ENCODE results near the gene SSRP1. TPM values are rescaled to one million over a fixed set of nuclear protein-coding genes. Genes with fewer than 3 reads are reported as not detected.

The SSRP1 gene
- polyA plus RNA-seq, 2 of the 4 experiments (the other 2 are of a cell fraction) = 288 to 357 TPM

DNA sequence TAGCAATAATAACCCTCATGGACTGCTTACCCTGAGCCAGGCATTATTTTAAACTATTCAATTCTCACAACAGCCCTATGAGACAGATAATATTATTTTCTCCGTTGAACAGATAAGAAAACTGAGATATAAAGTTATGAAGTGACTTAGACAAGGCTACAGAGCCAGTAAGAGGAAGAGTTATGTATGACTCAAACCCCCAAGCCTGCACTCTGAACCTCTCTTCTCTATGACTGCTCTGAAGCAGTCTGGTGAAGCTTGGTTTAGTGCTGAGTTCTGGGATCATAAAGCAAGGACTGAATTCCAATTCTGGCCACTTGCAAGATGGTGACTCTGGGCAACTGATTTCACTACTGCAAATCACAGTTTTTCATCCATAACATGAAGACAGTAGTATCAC is 45.4 kb downstream of the SSRP1 start:
- Histone ChIP-seq H3K4me3 (no peak overlapping the region), H3K27ac (no peak overlapping the region), H3K9me3 (no peaks in the 10 kb centered on the region), H3K4me1 (no peaks in the 10 kb centered on the region), H3K4me2 (no peak overlapping the region)
- DNase-seq (ENCODE audit: low read depth in 1 of 2, low spot score in 1 of 2) (no peak), FAIRE-seq (no peak), ATAC-seq (no peak)
- no peak for TF ChIP-seq NFE2L2 (conservative IDR thresholded peaks at IDR 0.05; ENCODE audit: low read length)
- TF ChIP-seq ESRRA (IDR thresholded peaks at IDR 0.05; ENCODE audit: borderline replicate concordance, low read length) = no peak
- no peak for TF ChIP-seq HEYL (CRISPR knock-in tag; IDR thresholded peaks at IDR 0.05)
- no peak for TF ChIP-seq ZNF302 (CRISPR knock-in tag; IDR thresholded peaks at IDR 0.05)
- no peak for TF ChIP-seq NPAS2 (CRISPR knock-in tag; IDR thresholded peaks at IDR 0.05; ENCODE audit: borderline replicate concordance)
- TF ChIP-seq POLR2AphosphoS2 (conservative IDR thresholded peaks at IDR 0.05; ENCODE audit: low read length) = no peak
- no peak for TF ChIP-seq MYC (IDR thresholded peaks at IDR 0.05; ENCODE audit: borderline replicate concordance, low read length)
- TF ChIP-seq, protein P1, sequence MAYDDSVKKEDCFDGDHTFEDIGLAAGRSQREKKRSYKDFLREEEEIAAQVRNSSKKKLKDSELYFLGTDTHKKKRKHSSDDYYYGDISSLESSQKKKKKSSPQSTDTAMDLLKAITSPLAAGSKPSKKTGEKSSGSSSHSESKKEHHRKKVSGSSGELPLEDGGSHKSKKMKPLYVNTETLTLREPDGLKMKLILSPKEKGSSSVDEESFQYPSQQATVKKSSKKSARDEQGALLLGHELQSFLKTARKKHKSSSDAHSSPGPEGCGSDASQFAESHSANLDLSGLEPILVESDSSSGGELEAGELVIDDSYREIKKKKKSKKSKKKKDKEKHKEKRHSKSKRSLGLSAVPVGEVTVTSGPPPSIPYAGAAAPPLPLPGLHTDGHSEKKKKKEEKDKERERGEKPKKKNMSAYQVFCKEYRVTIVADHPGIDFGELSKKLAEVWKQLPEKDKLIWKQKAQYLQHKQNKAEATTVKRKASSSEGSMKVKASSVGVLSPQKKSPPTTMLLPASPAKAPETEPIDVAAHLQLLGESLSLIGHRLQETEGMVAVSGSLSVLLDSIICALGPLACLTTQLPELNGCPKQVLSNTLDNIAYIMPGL (CRISPR knock-in tag; IDR thresholded peaks at IDR 0.05; ENCODE audit: borderline replicate concordance) = no peak
- TF ChIP-seq, protein P2, sequence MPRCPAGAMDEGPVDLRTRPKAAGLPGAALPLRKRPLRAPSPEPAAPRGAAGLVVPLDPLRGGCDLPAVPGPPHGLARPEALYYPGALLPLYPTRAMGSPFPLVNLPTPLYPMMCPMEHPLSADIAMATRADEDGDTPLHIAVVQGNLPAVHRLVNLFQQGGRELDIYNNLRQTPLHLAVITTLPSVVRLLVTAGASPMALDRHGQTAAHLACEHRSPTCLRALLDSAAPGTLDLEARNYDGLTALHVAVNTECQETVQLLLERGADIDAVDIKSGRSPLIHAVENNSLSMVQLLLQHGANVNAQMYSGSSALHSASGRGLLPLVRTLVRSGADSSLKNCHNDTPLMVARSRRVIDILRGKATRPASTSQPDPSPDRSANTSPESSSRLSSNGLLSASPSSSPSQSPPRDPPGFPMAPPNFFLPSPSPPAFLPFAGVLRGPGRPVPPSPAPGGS (IDR thresholded peaks at IDR 0.05) = no peak
- POLR2A ChIA-PET = no interaction called here
- WGBS (ENCODE audit: missing lambda C conversion rate) = 27% methylated on average over 1 of the region's 1 CpG
- CTCF ChIA-PET = no interaction called here

DNA sequence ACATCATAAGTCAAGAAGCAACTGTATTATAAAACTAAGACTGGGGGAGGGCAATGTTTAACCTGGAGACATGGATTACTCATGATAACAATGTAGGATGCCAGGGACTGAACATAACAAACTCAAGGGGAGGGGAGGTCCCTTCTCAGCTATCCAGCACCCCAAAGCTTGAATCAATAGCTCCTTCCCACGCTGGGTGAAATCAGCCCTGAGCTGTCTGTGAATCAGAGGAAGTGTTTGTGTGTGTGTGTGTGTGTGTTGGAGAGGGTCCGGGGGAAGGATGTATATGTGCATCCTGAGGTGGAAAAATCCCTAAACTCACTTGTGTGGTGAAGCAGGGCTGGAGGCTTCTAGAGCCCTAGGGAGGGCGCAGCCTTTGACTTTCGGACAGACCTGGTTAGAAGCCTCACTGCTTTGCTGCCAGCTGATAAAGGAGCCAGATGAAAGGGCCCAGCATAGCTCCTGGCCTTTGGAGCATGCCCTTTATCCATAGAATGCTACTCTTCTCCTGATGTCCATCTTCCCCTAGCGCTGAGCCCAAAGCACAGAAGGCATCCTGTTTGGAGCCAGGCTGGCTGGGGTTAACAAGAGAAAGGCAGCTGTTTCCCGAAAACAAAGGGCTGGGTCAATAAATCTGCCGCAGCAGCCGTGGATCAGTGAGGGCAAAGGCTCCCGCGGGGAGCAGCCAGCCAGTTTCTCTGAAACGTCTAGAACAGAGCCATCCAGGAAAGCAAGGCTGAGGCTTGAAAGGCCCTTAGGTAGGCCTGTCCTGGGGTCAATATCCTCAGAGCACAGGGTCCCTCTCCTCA is 46.7 kb downstream of the SSRP1 start:
- H3K27ac ChIP-seq = no peak overlapping the region
- no peak for FAIRE-seq
- DNase-seq (ENCODE audit: low read depth in 1 of 2, low spot score in 1 of 2) = no peak
- H3K4me1 ChIP-seq = no peaks in the 10 kb centered on the region
- ChIA-PET CTCF (interaction anchor here (0.6 to 1.4 kb wide), 4 partner anchors 9 to 448 kb away, joined by 3 to 8 read pairs (median 4); no protein-coding TSS in a partner anchor), POLR2A (no interaction called here)
- no peaks in the 10 kb centered on the region for H3K9me3 ChIP-seq
- no peak for TF ChIP-seq KDM5A (IDR thresholded peaks at IDR 0.05)
- no peak for TF ChIP-seq RFX5 (IDR thresholded peaks at IDR 0.05)
- no peak for TF ChIP-seq EP300 (IDR thresholded peaks at IDR 0.05)
- H3K4me3 ChIP-seq = no peak overlapping the region
- WGBS (ENCODE audit: missing lambda C conversion rate) = 63% methylated on average over 11 of the region's 11 CpGs
- no peak overlapping the region for H3K4me2 ChIP-seq
- ATAC-seq = peak; percentile 19 to 35; a peak in 3 of 6 replicates

DNA sequence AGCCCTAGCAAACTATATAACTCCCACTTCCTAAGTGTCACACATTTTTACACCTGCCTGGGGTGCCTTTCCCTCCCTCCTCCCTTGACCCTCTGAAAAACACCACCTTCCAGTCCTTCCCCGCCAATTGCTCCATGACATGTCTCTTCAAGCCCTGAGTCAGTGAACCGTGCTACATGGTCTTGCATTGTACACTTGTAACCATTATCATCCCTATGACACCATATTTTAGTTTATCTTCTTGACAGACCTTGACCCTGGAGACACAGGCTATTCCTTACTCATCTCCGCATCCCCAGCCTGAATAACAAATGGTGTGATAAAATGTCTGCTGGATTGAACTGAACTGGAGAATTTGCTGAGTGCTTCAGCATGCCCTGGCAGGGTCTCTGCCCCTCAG is 47.8 kb downstream of the SSRP1 start:
- FAIRE-seq (no peak), ATAC-seq (no peak), DNase-seq (ENCODE audit: low read depth in 1 of 2, low spot score in 1 of 2) (no peak)
- CTCF ChIA-PET = interaction anchor here (1.4 kb wide), 1 partner anchor 10 kb away, joined by 8 read pairs; no protein-coding TSS in a partner anchor
- Histone ChIP-seq H3K4me3 (no peak overlapping the region), H3K27ac (no peak overlapping the region), H3K4me1 (no peaks in the 10 kb centered on the region), H3K9me3 (no peaks in the 10 kb centered on the region), H3K4me2 (no peak overlapping the region)
- WGBS (ENCODE audit: missing lambda C conversion rate) = 89% methylated on average over 3 of the region's 3 CpGs
- TF ChIP-seq JUNB (IDR thresholded peaks at IDR 0.05) = no peak
- TF ChIP-seq, protein P3, sequence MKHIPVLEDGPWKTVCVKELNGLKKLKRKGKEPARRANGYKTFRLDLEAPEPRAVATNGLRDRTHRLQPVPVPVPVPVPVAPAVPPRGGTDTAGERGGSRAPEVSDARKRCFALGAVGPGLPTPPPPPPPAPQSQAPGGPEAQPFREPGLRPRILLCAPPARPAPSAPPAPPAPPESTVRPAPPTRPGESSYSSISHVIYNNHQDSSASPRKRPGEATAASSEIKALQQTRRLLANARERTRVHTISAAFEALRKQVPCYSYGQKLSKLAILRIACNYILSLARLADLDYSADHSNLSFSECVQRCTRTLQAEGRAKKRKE (CRISPR knock-in tag; IDR thresholded peaks at IDR 0.05; ENCODE audit: low read depth) = no peak
- POLR2A ChIA-PET = no interaction called here

Measured in A549 (cell line).